Breast epithelium (tissue), 3 donors: ENCODE measurements around the gene OR2L8.

Source experiments
- CTCF ChIP-seq, 3 donors: fragments of 450-650 bp; IDR thresholded peaks; one replicate each; pipeline ENCODE4 v1.5.1; 2016 to 2017; ENCODE audit warnings: antibody characterized with exemption in 3 of 3, mild to moderate bottlenecking in 3 of 3, moderate library complexity in 3 of 3
- POLR2A ChIP-seq: fragments of 450-650 bp; IDR thresholded peaks from one replicate; pipeline ENCODE4 v1.6.1; 2016; ENCODE audit warnings: antibody characterized with exemption, mild to moderate bottlenecking, moderate library complexity

GRCh38 chr1:247913786-247914185, 34.9 kb upstream of the OR2L8 start:
- TF ChIP-seq CTCF (IDR thresholded peaks at IDR 0.05) = no peak
- TF ChIP-seq POLR2A = no peak
